HL-60 (cell line): ENCODE measurements around the gene DUSP21.

ENCODE experiments used
- GABPA ChIP-seq: IDR thresholded peaks from 2 replicates; pipeline ENCODE4 v1.6.1; 2012; ENCODE audit warnings: low read depth
- POLR2AphosphoS5 ChIP-seq: IDR thresholded peaks from 2 replicates; pipeline ENCODE4 v1.6.1; 2012; ENCODE audit warnings: low read depth
- TF ChIP-seq, protein P1 (sequence below): IDR thresholded peaks from 2 replicates; pipeline ENCODE4 v1.6.1; 2012; ENCODE audit warnings: low read depth; ENCODE audit not compliant: insufficient replicate concordance
- TF ChIP-seq, protein P2 (sequence below): IDR thresholded peaks from one replicate; pipeline ENCODE4 v1.5.1; 2011; ENCODE audit warnings: low read length, control low read depth, inconsistent platforms; ENCODE audit not compliant: insufficient read depth

DNA sequence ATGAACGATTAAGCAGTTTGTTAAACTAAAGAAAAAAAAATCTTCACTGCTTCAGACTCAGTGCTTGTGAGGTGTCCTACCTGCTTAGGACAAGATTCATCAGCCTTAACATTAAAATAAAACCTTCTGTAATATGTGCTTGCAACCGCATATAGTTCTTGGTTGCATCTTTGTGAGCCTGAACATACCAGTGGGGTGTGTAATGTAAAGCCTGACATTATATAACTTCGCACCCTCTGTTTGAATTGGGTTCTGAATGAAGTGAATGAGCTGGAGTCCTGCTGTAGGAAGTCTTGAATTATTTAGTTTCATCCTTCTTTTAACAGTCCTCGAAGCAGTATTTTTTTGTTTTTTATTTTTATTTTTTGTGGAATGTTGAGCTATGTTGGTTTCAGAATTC lies 32.3 kb downstream of the DUSP21 start:
- TF ChIP-seq, protein P1, sequence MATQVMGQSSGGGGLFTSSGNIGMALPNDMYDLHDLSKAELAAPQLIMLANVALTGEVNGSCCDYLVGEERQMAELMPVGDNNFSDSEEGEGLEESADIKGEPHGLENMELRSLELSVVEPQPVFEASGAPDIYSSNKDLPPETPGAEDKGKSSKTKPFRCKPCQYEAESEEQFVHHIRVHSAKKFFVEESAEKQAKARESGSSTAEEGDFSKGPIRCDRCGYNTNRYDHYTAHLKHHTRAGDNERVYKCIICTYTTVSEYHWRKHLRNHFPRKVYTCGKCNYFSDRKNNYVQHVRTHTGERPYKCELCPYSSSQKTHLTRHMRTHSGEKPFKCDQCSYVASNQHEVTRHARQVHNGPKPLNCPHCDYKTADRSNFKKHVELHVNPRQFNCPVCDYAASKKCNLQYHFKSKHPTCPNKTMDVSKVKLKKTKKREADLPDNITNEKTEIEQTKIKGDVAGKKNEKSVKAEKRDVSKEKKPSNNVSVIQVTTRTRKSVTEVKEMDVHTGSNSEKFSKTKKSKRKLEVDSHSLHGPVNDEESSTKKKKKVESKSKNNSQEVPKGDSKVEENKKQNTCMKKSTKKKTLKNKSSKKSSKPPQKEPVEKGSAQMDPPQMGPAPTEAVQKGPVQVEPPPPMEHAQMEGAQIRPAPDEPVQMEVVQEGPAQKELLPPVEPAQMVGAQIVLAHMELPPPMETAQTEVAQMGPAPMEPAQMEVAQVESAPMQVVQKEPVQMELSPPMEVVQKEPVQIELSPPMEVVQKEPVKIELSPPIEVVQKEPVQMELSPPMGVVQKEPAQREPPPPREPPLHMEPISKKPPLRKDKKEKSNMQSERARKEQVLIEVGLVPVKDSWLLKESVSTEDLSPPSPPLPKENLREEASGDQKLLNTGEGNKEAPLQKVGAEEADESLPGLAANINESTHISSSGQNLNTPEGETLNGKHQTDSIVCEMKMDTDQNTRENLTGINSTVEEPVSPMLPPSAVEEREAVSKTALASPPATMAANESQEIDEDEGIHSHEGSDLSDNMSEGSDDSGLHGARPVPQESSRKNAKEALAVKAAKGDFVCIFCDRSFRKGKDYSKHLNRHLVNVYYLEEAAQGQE, result no peak
- TF ChIP-seq, protein P2, sequence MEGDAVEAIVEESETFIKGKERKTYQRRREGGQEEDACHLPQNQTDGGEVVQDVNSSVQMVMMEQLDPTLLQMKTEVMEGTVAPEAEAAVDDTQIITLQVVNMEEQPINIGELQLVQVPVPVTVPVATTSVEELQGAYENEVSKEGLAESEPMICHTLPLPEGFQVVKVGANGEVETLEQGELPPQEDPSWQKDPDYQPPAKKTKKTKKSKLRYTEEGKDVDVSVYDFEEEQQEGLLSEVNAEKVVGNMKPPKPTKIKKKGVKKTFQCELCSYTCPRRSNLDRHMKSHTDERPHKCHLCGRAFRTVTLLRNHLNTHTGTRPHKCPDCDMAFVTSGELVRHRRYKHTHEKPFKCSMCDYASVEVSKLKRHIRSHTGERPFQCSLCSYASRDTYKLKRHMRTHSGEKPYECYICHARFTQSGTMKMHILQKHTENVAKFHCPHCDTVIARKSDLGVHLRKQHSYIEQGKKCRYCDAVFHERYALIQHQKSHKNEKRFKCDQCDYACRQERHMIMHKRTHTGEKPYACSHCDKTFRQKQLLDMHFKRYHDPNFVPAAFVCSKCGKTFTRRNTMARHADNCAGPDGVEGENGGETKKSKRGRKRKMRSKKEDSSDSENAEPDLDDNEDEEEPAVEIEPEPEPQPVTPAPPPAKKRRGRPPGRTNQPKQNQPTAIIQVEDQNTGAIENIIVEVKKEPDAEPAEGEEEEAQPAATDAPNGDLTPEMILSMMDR, result no peak
- TF ChIP-seq POLR2AphosphoS5 (no peak), GABPA (no peak)
